Endothelial cell (in vitro differentiated cells): ENCODE results near the gene NEUROD4. TPM values are rescaled to one million over a fixed set of nuclear protein-coding genes. Genes with fewer than 3 reads are reported as not detected.

ENCODE experiments used
- DNase-seq: peaks from one replicate; pipeline ENCODE4 v3.0.0; 2021; ENCODE audit warnings: low spot score
- H3K27ac Mint-ChIP-seq: one replicate; pipeline ENCODE4 v1.8.0; 2021; ENCODE audit warnings: mixed read lengths, inconsistent platforms; ENCODE audit not compliant: unreplicated experiment
- H3K27me3 Mint-ChIP-seq: one replicate; pipeline ENCODE4 v1.8.0; 2021; ENCODE audit warnings: mild to moderate bottlenecking, moderate library complexity, mixed read lengths, inconsistent platforms; ENCODE audit not compliant: unreplicated experiment
- H3K36me3 Mint-ChIP-seq: one replicate; pipeline ENCODE4 v1.8.0; 2021; ENCODE audit warnings: mild to moderate bottlenecking, low read depth, mixed read lengths, inconsistent platforms; ENCODE audit not compliant: unreplicated experiment
- H3K4me1 Mint-ChIP-seq: one replicate; pipeline ENCODE4 v1.8.0; 2021; ENCODE audit warnings: mild to moderate bottlenecking, mixed read lengths, inconsistent platforms; ENCODE audit not compliant: unreplicated experiment
- H3K4me3 Mint-ChIP-seq: one replicate; pipeline ENCODE4 v1.8.0; 2021; ENCODE audit warnings: mild to moderate bottlenecking, mixed read lengths, inconsistent platforms; ENCODE audit not compliant: unreplicated experiment
- H3K9me3 Mint-ChIP-seq: one replicate; pipeline ENCODE4 v1.8.0; 2021; ENCODE audit warnings: mixed read lengths, inconsistent platforms; ENCODE audit not compliant: unreplicated experiment
- CTCF ChIP-seq: fragments of 200-600 bp; sonication (generic); IDR thresholded peaks from one replicate; pipeline ENCODE4 v1.5.0; 2021; ENCODE audit warnings: antibody characterized with exemption; ENCODE audit not compliant: unreplicated experiment
- total RNA-seq: library from RNA; stranded (reverse); fragmentation: NEBNext Ultra II Directional; extraction: Animal tissue kit (Norgen Biotek cat#: 25700); gene quantifications from one replicate; pipeline ENCODE4 v1.2.1, GENCODE V29; 2021; ENCODE audit not compliant: unreplicated experiment

NEUROD4 gene
- total RNA-seq, 1 donor from 2014 or later, result not detected

DNA sequence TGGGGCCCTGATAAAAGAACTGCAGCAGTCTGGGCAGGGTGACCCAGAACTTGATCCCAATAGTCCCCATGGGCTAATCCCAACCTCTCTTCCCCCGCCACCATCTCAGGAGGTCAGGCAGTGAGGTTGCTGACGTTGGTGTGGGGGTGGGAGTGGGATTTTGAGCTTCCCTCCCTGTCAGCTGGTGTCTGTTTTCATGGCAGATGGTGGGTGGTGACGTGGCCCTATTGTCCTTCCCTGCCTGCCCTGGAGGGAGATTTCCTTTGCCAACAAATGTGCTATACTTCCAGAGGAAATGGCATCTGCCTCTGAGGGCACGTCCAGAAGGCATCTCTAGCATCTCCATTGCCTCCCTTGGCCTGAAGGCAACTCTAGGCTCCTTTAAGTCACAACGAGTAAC, 37.7 kb downstream of the NEUROD4 start:
- Mint-ChIP-seq H3K27me3 (no peaks in the 10 kb centered on the region), H3K27ac (peak overlapping the region; percentile 84), H3K4me3 (no peak overlapping the region), H3K4me1 (peaks cover 6% of the 10 kb centered on the region), H3K36me3 (no peaks in the 10 kb centered on the region), H3K9me3 (no peaks in the 10 kb centered on the region)
- DNase-seq, result peak; percentile 30
- TF ChIP-seq CTCF, result no peak

DNA sequence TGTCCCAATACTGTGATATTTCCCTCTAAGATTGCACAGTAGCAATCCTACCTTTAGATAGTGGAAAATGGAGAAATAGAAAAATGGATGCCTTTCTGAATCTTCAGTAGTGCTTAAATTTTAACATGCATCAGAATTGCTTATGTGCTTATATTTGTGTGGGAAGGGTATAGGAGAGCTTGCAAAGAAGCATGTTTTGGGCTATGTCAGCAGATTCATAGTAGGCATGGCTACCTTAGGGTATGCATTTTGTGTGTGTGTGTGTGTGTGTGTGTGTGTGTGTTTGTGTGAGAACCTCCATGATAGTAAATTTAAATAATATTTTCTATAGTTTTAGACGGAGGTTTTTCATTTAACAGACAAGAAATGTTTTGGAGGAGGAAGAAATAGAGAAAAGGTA, 38.3 kb downstream of the NEUROD4 start:
- Mint-ChIP-seq H3K36me3 (no peaks in the 10 kb centered on the region), H3K9me3 (no peaks in the 10 kb centered on the region), H3K4me3 (no peak overlapping the region), H3K27ac (no peak overlapping the region), H3K4me1 (peaks cover 6% of the 10 kb centered on the region), H3K27me3 (no peaks in the 10 kb centered on the region)
- no peak for DNase-seq
- TF ChIP-seq CTCF, result no peak

- H3K27ac Mint-ChIP-seq, result no peak overlapping the region
Measured at GRCh38 chr12:55058776-55059175, 39.0 kb downstream of the NEUROD4 start.

GRCh38 chr12:55060470-55060869, 40.7 kb downstream of the NEUROD4 start:
- no peak overlapping the region for H3K27ac Mint-ChIP-seq
- TF ChIP-seq CTCF, result no peak
- no peaks in the 10 kb centered on the region for H3K36me3 Mint-ChIP-seq
- H3K9me3 Mint-ChIP-seq, result no peaks in the 10 kb centered on the region
- no peak overlapping the region for H3K4me3 Mint-ChIP-seq
- no peak for DNase-seq
- peaks cover 6% of the 10 kb centered on the region for H3K4me1 Mint-ChIP-seq
- no peaks in the 10 kb centered on the region for H3K27me3 Mint-ChIP-seq

More at GRCh38 chr12:55058776-55059175, 39.0 kb downstream of the NEUROD4 start:
- no peaks in the 10 kb centered on the region for H3K27me3 Mint-ChIP-seq
- H3K4me1 Mint-ChIP-seq, result peaks cover 6% of the 10 kb centered on the region
- no peak for DNase-seq
- no peak overlapping the region for H3K4me3 Mint-ChIP-seq
- H3K9me3 Mint-ChIP-seq, result no peaks in the 10 kb centered on the region
- no peaks in the 10 kb centered on the region for H3K36me3 Mint-ChIP-seq
- no peak for TF ChIP-seq CTCF

GRCh38 chr12:55061024-55061423, 41.2 kb downstream of the NEUROD4 start:
- Mint-ChIP-seq H3K4me3 (no peak overlapping the region), H3K4me1 (peaks cover 6% of the 10 kb centered on the region), H3K27me3 (no peaks in the 10 kb centered on the region), H3K9me3 (no peaks in the 10 kb centered on the region), H3K36me3 (no peaks in the 10 kb centered on the region), H3K27ac (no peak overlapping the region)
- TF ChIP-seq CTCF, result no peak
- DNase-seq, result no peak
